H1 (cell line): ENCODE measurements around the gene ZNF546.

Experiments
- ASH2L ChIP-seq: fragments of 200-600, 300-600 bp; sonication (generic); IDR thresholded peaks from one replicate; pipeline ENCODE4 v1.7.1; 2017; ENCODE audit warnings: low read length
- EGR1 ChIP-seq: IDR thresholded peaks from 2 replicates; pipeline ENCODE4 v1.6.1; 2011; ENCODE audit warnings: low read depth, low read length, borderline replicate concordance
- EZH2 ChIP-seq: fragments of 200-600 bp; sonication (generic); IDR thresholded peaks from 2 replicates; pipeline ENCODE4 v1.7.1; 2012; ENCODE audit warnings: low read depth, mild to moderate bottlenecking, moderate library complexity, low read length, inconsistent platforms; ENCODE audit not compliant: severe bottlenecking
- JUN ChIP-seq: IDR thresholded peaks from 2 replicates; pipeline ENCODE4 v1.6.1; 2011; ENCODE audit warnings: low read depth, mild to moderate bottlenecking, improper control_type of control experiment, low read length
- KDM4A ChIP-seq: IDR thresholded peaks from one replicate; pipeline ENCODE4 v1.7.1; 2012; ENCODE audit warnings: low read depth, mild to moderate bottlenecking, moderate library complexity, low read length, inconsistent platforms; ENCODE audit not compliant: severe bottlenecking
- MAFK ChIP-seq: IDR thresholded peaks from 2 replicates; pipeline ENCODE4 v1.6.1; 2012; ENCODE audit warnings: low read depth, mild to moderate bottlenecking, improper control_type of control experiment, low read length
- NRF1 ChIP-seq: IDR thresholded peaks from 2 replicates; pipeline ENCODE4 v1.6.1; 2011; ENCODE audit warnings: mild to moderate bottlenecking, low read depth, low read length, improper control_type of control experiment
- RFX5 ChIP-seq: IDR thresholded peaks from 2 replicates; pipeline ENCODE4 v1.6.1; 2011; ENCODE audit warnings: low read depth, low read length, improper control_type of control experiment, borderline replicate concordance
- SIX5 ChIP-seq: IDR thresholded peaks from 2 replicates; pipeline ENCODE4 v1.6.1; 2011; ENCODE audit warnings: mild to moderate bottlenecking, low read depth, low read length
- SP2 ChIP-seq: IDR thresholded peaks from 2 replicates; pipeline ENCODE4 v1.6.1; 2012; ENCODE audit warnings: mild to moderate bottlenecking, low read length, inconsistent platforms
- TAF1 ChIP-seq: IDR thresholded peaks from 2 replicates; pipeline ENCODE4 v1.6.1; 2011; ENCODE audit warnings: mild to moderate bottlenecking, low read depth, low read length
- TBP ChIP-seq: IDR thresholded peaks from 2 replicates; pipeline ENCODE4 v1.6.1; 2011; ENCODE audit warnings: low read depth, low read length, improper control_type of control experiment
- TF ChIP-seq, protein P1 (sequence below): IDR thresholded peaks from 2 replicates; pipeline ENCODE4 v1.6.1; 2012; ENCODE audit warnings: inconsistent platforms
- TF ChIP-seq, protein P2 (sequence below), 3 experiments: IDR thresholded peaks; 1 replicate in 2 of 3; 2 replicates in 1 of 3; pipeline versions ENCODE4 v1.5.1 to v1.6.1; 2011; ENCODE audit warnings: low read length in 3 of 3, mild to moderate bottlenecking in 3 of 3, inconsistent platforms in 2 of 3, low read depth in 1 of 3, moderate library complexity in 1 of 3; ENCODE audit not compliant: insufficient read depth in 1 of 3; ENCODE audit errors: control extremely low read depth in 1 of 3

DNA sequence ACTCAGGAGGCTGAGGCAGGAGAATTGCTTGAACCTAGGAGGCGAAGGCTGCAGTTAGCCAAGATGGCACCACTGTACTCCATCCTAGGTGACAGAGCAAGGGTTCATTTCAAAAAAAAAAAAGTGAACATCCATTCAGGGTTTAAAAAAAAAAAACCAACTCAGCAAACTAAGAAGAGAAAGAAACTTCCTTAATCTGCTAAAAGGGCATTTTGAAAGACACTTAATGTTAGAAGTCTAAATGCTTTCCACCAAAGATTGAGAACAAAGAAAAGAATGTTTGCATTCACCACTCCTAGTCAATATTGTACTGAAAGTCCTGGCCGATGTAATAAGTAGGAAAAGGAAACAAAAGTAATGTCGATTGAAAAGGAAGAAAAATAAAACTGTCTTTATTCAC lies 33.0 kb upstream of the ZNF546 start:
- TF ChIP-seq JUN (no peak), RFX5 (no peak), EZH2 (no peak), KDM4A (no peak), NRF1 (no peak), SIX5 (no peak), TBP (no peak), EGR1 (no peak), MAFK (no peak), SP2 (no peak), ASH2L (no peak), TAF1 (no peak)
- TF ChIP-seq, protein P1, sequence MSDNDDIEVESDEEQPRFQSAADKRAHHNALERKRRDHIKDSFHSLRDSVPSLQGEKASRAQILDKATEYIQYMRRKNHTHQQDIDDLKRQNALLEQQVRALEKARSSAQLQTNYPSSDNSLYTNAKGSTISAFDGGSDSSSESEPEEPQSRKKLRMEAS = no peak
- TF ChIP-seq, protein P2, sequence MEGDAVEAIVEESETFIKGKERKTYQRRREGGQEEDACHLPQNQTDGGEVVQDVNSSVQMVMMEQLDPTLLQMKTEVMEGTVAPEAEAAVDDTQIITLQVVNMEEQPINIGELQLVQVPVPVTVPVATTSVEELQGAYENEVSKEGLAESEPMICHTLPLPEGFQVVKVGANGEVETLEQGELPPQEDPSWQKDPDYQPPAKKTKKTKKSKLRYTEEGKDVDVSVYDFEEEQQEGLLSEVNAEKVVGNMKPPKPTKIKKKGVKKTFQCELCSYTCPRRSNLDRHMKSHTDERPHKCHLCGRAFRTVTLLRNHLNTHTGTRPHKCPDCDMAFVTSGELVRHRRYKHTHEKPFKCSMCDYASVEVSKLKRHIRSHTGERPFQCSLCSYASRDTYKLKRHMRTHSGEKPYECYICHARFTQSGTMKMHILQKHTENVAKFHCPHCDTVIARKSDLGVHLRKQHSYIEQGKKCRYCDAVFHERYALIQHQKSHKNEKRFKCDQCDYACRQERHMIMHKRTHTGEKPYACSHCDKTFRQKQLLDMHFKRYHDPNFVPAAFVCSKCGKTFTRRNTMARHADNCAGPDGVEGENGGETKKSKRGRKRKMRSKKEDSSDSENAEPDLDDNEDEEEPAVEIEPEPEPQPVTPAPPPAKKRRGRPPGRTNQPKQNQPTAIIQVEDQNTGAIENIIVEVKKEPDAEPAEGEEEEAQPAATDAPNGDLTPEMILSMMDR (IDR thresholded peaks at IDR 0.05; ENCODE audit: control extremely low read depth in 1 of 3, insufficient read depth in 1 of 3, low read depth in 1 of 3, low read length in 3 of 3) = no peak
